Spleen (tissue), 7 donors: ENCODE results near the gene DPYSL4.

Experiments
- POLR2AphosphoS5 ChIP-seq, 3 donors: sonication (generic); formaldehyde crosslinking; IDR thresholded peaks; one replicate each; pipeline ENCODE4 v1.5.1; 2017; ENCODE audit warnings: antibody characterized with exemption in 3 of 3
- TF ChIP-seq, protein P1 (sequence below), 11 experiments: fragments of 200-600 bp in 7 of 11; fragments of 450-650 bp in 4 of 11; sonication (generic) in 4 of 11; IDR thresholded peaks in 8 of 11; conservative IDR thresholded peaks in 3 of 11; 1 replicate in 7 of 11; 2 replicates in 4 of 11; pipeline versions ENCODE4 v1.4.0 to v1.8.0; 2016 to 2021; ENCODE audit warnings: antibody characterized with exemption in 11 of 11, inconsistent platforms in 4 of 11, mild to moderate bottlenecking in 1 of 11
- donor health status: DM: no; HTN: no; CAD: no; lungs with moderate emphysema.
- donor health status: DM: no; HTN: no; CAD: no.
- donor health status: DM: no; HTN: no; CAD: no.

DNA sequence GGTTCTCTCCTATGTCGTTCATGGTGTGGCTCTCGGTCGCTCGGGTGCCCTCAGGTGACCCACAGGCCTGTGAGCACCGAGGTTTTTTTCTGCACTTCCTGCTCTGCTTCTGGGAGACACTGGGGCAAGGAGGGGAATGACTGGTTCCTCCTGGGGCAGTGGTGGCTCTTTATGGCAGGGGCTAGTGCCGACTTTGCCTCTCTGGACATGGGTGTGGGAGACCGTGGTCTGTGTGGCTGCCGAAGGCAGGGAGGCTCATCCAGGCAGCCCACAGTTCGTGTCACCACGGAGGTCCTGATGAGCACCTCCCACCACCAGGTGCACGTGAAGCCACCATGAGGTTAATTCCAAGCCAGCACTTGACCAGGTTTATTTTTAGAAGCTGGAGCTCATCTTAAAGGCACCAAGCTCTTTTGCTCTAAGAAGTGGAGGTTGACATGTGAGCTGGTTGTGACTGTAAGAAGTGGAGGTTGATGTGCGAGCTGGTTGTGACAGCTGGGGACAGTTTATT is 24.7 kb upstream of the DPYSL4 start:
- no peak for TF ChIP-seq POLR2AphosphoS5 (IDR thresholded peaks at IDR 0.05)
- TF ChIP-seq, protein P1, sequence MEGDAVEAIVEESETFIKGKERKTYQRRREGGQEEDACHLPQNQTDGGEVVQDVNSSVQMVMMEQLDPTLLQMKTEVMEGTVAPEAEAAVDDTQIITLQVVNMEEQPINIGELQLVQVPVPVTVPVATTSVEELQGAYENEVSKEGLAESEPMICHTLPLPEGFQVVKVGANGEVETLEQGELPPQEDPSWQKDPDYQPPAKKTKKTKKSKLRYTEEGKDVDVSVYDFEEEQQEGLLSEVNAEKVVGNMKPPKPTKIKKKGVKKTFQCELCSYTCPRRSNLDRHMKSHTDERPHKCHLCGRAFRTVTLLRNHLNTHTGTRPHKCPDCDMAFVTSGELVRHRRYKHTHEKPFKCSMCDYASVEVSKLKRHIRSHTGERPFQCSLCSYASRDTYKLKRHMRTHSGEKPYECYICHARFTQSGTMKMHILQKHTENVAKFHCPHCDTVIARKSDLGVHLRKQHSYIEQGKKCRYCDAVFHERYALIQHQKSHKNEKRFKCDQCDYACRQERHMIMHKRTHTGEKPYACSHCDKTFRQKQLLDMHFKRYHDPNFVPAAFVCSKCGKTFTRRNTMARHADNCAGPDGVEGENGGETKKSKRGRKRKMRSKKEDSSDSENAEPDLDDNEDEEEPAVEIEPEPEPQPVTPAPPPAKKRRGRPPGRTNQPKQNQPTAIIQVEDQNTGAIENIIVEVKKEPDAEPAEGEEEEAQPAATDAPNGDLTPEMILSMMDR (IDR thresholded peaks at IDR 0.05 in 8 of 11, conservative IDR thresholded peaks at IDR 0.05 in 3 of 11), result no peak
